ENCODE results near the gene GLI1. TPM values are rescaled to one million over a fixed set of nuclear protein-coding genes. Genes with fewer than 3 reads are reported as not detected.

GLI1 gene
- total and polyA plus RNA-seq, 2 of the 13 experiments (the other 11 are each of a cell fraction or from before 2014, with no cell fraction given), result 0.09 to 0.20 TPM

DNA sequence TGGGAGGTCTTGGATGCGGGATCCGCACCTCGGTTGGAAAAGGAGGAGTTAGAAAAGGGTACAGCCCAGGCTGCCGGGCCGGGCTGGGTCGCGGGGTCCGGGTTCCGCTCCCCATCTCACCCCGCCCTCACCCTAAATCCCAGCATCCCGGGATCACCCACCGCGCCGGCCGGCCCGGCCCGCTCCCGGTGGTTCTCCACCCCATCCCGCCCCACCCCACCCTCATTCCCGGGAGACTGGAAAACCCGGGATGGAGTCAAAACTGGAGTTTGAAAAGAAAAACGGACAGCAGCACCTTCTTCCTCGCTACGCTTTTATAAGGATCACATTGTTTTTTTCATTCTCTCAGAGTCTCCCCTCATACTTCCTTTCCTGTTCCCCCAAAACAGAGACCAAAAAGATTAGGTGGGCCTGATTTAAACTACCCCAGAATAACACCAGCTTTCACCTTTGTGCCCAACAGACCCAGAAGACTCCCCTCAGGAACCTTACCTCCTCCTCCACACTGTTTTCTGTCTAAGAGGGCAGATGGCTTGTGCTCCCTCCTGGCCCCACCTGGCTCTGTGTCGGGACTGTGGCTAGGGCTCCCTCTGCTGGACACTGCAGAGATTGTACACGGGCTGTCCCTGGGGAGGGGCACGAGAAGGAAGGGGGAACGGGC is 2.8 kb downstream of the GLI1 start (continued):
- TF ChIP-seq, protein P1, sequence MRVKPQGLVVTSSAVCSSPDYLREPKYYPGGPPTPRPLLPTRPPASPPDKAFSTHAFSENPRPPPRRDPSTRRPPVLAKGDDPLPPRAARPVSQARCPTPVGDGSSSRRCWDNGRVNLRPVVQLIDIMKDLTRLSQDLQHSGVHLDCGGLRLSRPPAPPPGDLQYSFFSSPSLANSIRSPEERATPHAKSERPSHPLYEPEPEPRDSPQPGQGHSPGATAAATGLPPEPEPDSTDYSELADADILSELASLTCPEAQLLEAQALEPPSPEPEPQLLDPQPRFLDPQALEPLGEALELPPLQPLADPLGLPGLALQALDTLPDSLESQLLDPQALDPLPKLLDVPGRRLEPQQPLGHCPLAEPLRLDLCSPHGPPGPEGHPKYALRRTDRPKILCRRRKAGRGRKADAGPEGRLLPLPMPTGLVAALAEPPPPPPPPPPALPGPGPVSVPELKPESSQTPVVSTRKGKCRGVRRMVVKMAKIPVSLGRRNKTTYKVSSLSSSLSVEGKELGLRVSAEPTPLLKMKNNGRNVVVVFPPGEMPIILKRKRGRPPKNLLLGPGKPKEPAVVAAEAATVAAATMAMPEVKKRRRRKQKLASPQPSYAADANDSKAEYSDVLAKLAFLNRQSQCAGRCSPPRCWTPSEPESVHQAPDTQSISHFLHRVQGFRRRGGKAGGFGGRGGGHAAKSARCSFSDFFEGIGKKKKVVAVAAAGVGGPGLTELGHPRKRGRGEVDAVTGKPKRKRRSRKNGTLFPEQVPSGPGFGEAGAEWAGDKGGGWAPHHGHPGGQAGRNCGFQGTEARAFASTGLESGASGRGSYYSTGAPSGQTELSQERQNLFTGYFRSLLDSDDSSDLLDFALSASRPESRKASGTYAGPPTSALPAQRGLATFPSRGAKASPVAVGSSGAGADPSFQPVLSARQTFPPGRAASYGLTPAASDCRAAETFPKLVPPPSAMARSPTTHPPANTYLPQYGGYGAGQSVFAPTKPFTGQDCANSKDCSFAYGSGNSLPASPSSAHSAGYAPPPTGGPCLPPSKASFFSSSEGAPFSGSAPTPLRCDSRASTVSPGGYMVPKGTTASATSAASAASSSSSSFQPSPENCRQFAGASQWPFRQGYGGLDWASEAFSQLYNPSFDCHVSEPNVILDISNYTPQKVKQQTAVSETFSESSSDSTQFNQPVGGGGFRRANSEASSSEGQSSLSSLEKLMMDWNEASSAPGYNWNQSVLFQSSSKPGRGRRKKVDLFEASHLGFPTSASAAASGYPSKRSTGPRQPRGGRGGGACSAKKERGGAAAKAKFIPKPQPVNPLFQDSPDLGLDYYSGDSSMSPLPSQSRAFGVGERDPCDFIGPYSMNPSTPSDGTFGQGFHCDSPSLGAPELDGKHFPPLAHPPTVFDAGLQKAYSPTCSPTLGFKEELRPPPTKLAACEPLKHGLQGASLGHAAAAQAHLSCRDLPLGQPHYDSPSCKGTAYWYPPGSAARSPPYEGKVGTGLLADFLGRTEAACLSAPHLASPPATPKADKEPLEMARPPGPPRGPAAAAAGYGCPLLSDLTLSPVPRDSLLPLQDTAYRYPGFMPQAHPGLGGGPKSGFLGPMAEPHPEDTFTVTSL (CRISPR knock-in tag; IDR thresholded peaks at IDR 0.05; ENCODE audit: borderline replicate concordance), result no peak
- peak; percentile 39; the same call in 1 of the 2 replicates for TF ChIP-seq ZNF350 (CRISPR knock-in tag; IDR thresholded peaks at IDR 0.05; ENCODE audit: borderline replicate concordance, low read depth)
- TF ChIP-seq, protein P2, sequence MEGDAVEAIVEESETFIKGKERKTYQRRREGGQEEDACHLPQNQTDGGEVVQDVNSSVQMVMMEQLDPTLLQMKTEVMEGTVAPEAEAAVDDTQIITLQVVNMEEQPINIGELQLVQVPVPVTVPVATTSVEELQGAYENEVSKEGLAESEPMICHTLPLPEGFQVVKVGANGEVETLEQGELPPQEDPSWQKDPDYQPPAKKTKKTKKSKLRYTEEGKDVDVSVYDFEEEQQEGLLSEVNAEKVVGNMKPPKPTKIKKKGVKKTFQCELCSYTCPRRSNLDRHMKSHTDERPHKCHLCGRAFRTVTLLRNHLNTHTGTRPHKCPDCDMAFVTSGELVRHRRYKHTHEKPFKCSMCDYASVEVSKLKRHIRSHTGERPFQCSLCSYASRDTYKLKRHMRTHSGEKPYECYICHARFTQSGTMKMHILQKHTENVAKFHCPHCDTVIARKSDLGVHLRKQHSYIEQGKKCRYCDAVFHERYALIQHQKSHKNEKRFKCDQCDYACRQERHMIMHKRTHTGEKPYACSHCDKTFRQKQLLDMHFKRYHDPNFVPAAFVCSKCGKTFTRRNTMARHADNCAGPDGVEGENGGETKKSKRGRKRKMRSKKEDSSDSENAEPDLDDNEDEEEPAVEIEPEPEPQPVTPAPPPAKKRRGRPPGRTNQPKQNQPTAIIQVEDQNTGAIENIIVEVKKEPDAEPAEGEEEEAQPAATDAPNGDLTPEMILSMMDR (CRISPR knock-in tag; IDR thresholded peaks at IDR 0.05), result peak; percentile 96
- peak; percentile 52; the same call in 1 of the 2 replicates for TF ChIP-seq THAP11 (CRISPR knock-in tag; IDR thresholded peaks at IDR 0.05)
- TF ChIP-seq, protein P3, sequence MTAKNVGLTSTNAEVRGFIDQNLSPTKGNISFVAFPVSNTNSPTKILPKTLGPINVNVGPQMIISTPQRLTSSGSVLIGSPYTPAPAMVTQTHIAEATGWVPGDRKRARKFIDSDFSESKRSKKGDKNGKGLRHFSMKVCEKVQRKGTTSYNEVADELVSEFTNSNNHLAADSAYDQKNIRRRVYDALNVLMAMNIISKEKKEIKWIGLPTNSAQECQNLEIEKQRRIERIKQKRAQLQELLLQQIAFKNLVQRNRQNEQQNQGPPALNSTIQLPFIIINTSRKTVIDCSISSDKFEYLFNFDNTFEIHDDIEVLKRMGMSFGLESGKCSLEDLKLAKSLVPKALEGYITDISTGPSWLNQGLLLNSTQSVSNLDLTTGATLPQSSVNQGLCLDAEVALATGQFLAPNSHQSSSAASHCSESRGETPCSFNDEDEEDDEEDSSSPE (CRISPR knock-in tag; IDR thresholded peaks at IDR 0.05), result peak; percentile 21; the same call in 1 of the 2 replicates
- TF ChIP-seq, protein P4, sequence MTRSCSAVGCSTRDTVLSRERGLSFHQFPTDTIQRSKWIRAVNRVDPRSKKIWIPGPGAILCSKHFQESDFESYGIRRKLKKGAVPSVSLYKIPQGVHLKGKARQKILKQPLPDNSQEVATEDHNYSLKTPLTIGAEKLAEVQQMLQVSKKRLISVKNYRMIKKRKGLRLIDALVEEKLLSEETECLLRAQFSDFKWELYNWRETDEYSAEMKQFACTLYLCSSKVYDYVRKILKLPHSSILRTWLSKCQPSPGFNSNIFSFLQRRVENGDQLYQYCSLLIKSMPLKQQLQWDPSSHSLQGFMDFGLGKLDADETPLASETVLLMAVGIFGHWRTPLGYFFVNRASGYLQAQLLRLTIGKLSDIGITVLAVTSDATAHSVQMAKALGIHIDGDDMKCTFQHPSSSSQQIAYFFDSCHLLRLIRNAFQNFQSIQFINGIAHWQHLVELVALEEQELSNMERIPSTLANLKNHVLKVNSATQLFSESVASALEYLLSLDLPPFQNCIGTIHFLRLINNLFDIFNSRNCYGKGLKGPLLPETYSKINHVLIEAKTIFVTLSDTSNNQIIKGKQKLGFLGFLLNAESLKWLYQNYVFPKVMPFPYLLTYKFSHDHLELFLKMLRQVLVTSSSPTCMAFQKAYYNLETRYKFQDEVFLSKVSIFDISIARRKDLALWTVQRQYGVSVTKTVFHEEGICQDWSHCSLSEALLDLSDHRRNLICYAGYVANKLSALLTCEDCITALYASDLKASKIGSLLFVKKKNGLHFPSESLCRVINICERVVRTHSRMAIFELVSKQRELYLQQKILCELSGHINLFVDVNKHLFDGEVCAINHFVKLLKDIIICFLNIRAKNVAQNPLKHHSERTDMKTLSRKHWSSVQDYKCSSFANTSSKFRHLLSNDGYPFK (CRISPR knock-in tag; IDR thresholded peaks at IDR 0.05; ENCODE audit: borderline replicate concordance), result no peak; the same call in 1 of the 2 replicates
- no peak for TF ChIP-seq RXRA (CRISPR knock-in tag; IDR thresholded peaks at IDR 0.05)
- 0 out of 2 replicates have a peak, but pooled peaks have one; percentile 34 for TF ChIP-seq MYC (CRISPR knock-in tag; IDR thresholded peaks at IDR 0.05; ENCODE audit: borderline replicate concordance)
- TF ChIP-seq FOXM1 (CRISPR knock-in tag; IDR thresholded peaks at IDR 0.05), result no peak
- TF ChIP-seq KDM5A (IDR thresholded peaks at IDR 0.05; ENCODE audit: borderline replicate concordance, low read length), result no peak
- peak; percentile 17; the same call in 1 of the 2 replicates for TF ChIP-seq IRF2 (CRISPR knock-in tag; IDR thresholded peaks at IDR 0.05)
- TF ChIP-seq, protein P5, sequence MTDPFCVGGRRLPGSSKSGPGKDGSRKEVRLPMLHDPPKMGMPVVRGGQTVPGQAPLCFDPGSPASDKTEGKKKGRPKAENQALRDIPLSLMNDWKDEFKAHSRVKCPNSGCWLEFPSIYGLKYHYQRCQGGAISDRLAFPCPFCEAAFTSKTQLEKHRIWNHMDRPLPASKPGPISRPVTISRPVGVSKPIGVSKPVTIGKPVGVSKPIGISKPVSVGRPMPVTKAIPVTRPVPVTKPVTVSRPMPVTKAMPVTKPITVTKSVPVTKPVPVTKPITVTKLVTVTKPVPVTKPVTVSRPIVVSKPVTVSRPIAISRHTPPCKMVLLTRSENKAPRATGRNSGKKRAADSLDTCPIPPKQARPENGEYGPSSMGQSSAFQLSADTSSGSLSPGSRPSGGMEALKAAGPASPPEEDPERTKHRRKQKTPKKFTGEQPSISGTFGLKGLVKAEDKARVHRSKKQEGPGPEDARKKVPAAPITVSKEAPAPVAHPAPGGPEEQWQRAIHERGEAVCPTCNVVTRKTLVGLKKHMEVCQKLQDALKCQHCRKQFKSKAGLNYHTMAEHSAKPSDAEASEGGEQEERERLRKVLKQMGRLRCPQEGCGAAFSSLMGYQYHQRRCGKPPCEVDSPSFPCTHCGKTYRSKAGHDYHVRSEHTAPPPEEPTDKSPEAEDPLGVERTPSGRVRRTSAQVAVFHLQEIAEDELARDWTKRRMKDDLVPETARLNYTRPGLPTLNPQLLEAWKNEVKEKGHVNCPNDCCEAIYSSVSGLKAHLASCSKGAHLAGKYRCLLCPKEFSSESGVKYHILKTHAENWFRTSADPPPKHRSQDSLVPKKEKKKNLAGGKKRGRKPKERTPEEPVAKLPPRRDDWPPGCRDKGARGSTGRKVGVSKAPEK (CRISPR knock-in tag; IDR thresholded peaks at IDR 0.05; ENCODE audit: borderline replicate concordance), result no peak
- no peak for TF ChIP-seq ZNF205 (CRISPR knock-in tag; IDR thresholded peaks at IDR 0.05)

Measured in HepG2 (cell line).